SK-N-SH treated with all-trans-retinoic acid at 6 μM for 48 hours (cell line): Measurements from ENCODE around the gene CDT1.

Experiments
- ARNTL ChIP-seq: fragments of 450-650 bp; formaldehyde crosslinking; IDR thresholded peaks from 2 replicates; pipeline ENCODE4 v1.5.0; 2020; ENCODE audit warnings: low read depth, mild to moderate bottlenecking, moderate library complexity, borderline replicate concordance
- BACH2 ChIP-seq: fragments of 250-450 bp; sonication (Bioruptor Pico); IDR thresholded peaks from 2 replicates; pipeline ENCODE4 v1.9.0; 2021; ENCODE audit warnings: mild to moderate bottlenecking, borderline replicate concordance
- ESRRG ChIP-seq: fragments of 250-450 bp; sonication (Bioruptor Pico); IDR thresholded peaks from 2 replicates; pipeline ENCODE4 v1.6.1; 2021; ENCODE audit warnings: mild to moderate bottlenecking
- GLIS3 ChIP-seq: fragments of 250-450 bp; sonication (Bioruptor Pico); IDR thresholded peaks from 2 replicates; pipeline ENCODE4 v1.5.0; 2020; ENCODE audit warnings: mild to moderate bottlenecking, moderate library complexity
- ISL1 ChIP-seq: fragments of 250-450 bp; sonication (Bioruptor Pico); IDR thresholded peaks from 2 replicates; pipeline ENCODE4 v2.1.2; 2022; ENCODE audit warnings: mild to moderate bottlenecking, moderate library complexity
- RARB ChIP-seq: fragments of 250-450 bp; sonication (Bioruptor Pico); IDR thresholded peaks from 2 replicates; pipeline ENCODE4 v1.8.0; 2021; ENCODE audit warnings: mild to moderate bottlenecking, moderate library complexity
- SNAI2 ChIP-seq: fragments of 250-450 bp; sonication (Bioruptor Pico); IDR thresholded peaks from 2 replicates; pipeline ENCODE4 v1.5.0; 2020; ENCODE audit warnings: mild to moderate bottlenecking, moderate library complexity
- TCF4 ChIP-seq: fragments of 250-450 bp; sonication (Bioruptor Pico); IDR thresholded peaks from 2 replicates; pipeline ENCODE4 v1.8.0; 2021; ENCODE audit warnings: mild to moderate bottlenecking, moderate library complexity, borderline replicate concordance
- ZC3H10 ChIP-seq: fragments of 250-450 bp; sonication (Bioruptor Pico); IDR thresholded peaks from 2 replicates; pipeline ENCODE4 v1.5.1; 2021; ENCODE audit warnings: mild to moderate bottlenecking, moderate library complexity
- ZFP3 ChIP-seq: fragments of 250-450 bp; sonication (Bioruptor Pico); IDR thresholded peaks from 2 replicates; pipeline ENCODE4 v1.5.0; 2020; ENCODE audit warnings: mild to moderate bottlenecking, moderate library complexity
- ZFP30 ChIP-seq: fragments of 450-650 bp; formaldehyde crosslinking; IDR thresholded peaks from 2 replicates; pipeline ENCODE4 v1.5.0; 2022; ENCODE audit warnings: mild to moderate bottlenecking, moderate library complexity
- ZNF565 ChIP-seq: fragments of 450-650 bp; formaldehyde crosslinking; conservative IDR thresholded peaks from 2 replicates; pipeline ENCODE4 v1.5.0; 2020; ENCODE audit warnings: low read depth, mild to moderate bottlenecking, moderate library complexity
- ZNF70 ChIP-seq: fragments of 450-650 bp; formaldehyde crosslinking; IDR thresholded peaks from 2 replicates; pipeline ENCODE4 v1.5.0; 2020; ENCODE audit warnings: mild to moderate bottlenecking, moderate library complexity
- TF ChIP-seq, protein P1 (sequence below): fragments of 250-450 bp; sonication (Bioruptor Pico); IDR thresholded peaks from 2 replicates; pipeline ENCODE4 v1.8.0; 2020; ENCODE audit warnings: mild to moderate bottlenecking, moderate library complexity, borderline replicate concordance

DNA sequence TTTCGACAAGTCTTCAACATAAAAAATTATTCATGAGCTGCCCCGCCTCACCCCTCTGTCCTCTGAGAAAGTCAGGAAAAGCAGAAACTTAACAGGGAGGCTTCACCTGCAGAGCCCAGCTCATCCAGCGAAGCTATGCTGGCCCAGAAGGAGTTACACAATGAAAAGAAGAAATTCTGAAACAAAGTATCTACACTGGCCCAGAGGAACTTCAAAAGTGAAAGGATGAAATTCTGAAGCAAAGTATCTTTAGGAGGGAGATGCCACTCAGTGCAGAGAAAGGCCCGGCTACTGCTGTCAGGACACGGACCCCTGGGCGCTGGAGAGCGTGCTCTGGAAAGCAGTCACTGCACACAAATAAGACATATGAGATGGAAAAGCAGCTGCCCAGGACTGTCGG lies 51.6 kb downstream of the CDT1 start:
- no peak for TF ChIP-seq GLIS3 (CRISPR knock-in tag)
- TF ChIP-seq TCF4 = no peak
- TF ChIP-seq, protein P1, sequence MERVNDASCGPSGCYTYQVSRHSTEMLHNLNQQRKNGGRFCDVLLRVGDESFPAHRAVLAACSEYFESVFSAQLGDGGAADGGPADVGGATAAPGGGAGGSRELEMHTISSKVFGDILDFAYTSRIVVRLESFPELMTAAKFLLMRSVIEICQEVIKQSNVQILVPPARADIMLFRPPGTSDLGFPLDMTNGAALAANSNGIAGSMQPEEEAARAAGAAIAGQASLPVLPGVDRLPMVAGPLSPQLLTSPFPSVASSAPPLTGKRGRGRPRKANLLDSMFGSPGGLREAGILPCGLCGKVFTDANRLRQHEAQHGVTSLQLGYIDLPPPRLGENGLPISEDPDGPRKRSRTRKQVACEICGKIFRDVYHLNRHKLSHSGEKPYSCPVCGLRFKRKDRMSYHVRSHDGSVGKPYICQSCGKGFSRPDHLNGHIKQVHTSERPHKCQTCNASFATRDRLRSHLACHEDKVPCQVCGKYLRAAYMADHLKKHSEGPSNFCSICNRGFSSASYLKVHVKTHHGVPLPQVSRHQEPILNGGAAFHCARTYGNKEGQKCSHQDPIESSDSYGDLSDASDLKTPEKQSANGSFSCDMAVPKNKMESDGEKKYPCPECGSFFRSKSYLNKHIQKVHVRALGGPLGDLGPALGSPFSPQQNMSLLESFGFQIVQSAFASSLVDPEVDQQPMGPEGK (CRISPR knock-in tag) = no peak
- TF ChIP-seq ZC3H10 (CRISPR knock-in tag) = no peak
- no peak for TF ChIP-seq ESRRG (CRISPR knock-in tag)
- TF ChIP-seq ZFP30 = no peak
- no peak for TF ChIP-seq ZNF70 (CRISPR knock-in tag)
- TF ChIP-seq ISL1 (CRISPR knock-in tag) = no peak
- no peak for TF ChIP-seq RARB (CRISPR knock-in tag)
- no peak for TF ChIP-seq ZFP3 (CRISPR knock-in tag)
- TF ChIP-seq ZNF565 = no peak
- no peak for TF ChIP-seq ARNTL (CRISPR knock-in tag)
- no peak for TF ChIP-seq SNAI2 (CRISPR knock-in tag)
- TF ChIP-seq BACH2 = no peak
